K562 treated with DMSO at 1 percent for 24 hours (cell line): ENCODE data around the gene SMARCAL1. TPM values are rescaled to one million over a fixed set of nuclear protein-coding genes. Genes with fewer than 3 reads are reported as not detected.

Source experiments
- total RNA-seq: library from RNA; unstranded; fragments of 300-600 nt; gene quantifications from 2 replicates; pipeline ENCODE4 v1.2.3, GENCODE V29; 2022; ENCODE audit warnings: low read depth; ENCODE audit not compliant: insufficient read depth

Gene SMARCAL1
- 13.4 and 14.5 TPM in 2 replicates for total RNA-seq

DNA sequence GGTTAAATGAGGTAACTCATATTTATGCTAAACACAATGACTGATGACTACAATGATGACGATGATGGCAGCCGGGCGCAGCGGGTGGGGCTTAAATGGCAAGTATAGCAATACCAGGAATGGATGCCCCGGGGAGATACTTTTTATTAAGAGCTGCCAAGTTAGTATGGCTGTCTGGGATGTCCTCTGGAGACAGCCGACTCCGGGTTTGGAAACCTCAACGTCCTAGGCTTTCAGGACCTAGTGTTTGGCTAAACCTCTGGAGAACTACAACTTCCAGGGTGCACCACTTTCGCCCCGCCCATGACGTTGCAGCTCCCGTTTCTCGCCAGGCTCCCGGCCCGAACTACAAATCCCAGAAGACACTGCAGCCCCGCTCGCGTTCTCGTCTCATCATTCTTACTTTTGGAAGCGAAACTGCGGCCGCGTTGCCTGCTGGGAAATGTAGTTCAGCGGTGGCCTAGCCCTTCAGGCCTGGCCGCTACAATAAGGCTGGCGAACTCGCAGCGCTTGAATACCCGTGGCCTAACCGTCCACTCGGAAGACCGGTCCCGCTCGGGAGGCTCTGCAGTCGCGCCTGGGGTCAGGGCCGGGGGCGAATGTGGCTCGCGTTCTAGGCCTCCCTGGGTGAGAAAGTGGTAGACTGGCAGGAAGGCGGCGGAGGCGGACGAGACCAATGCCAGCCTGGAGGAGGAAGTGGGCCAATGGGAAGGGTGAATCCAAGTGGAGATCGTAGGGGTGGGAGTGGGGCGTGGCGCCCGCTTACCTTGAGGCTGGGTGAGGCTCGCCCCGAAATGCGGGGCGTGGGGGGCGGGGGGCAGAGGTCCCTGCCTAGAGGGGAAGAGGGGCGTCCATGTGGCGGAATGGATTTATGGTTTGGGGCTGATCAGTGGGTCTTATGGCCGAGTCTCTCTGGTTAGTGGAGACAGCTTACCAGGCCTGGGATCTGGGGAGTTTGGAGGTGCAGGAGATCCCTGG lies at the start of gene SMARCAL1:
TSS of gene SMARCAL1 (plus strand) at position 463 of the 978 bp plus-strand sequence. CDS start 2,221 bp downstream, outside the sequence.

GRCh38 chr2:216371721-216372702 lies 40.3 kb upstream of the SMARCAL1 start, which contains the start of gene MARCHF4:
Gene MARCHF4, minus strand, starts transcription at chr2:216372483. Its CDS starts 2,223 bp downstream, at chr2:216370260.

DNA sequence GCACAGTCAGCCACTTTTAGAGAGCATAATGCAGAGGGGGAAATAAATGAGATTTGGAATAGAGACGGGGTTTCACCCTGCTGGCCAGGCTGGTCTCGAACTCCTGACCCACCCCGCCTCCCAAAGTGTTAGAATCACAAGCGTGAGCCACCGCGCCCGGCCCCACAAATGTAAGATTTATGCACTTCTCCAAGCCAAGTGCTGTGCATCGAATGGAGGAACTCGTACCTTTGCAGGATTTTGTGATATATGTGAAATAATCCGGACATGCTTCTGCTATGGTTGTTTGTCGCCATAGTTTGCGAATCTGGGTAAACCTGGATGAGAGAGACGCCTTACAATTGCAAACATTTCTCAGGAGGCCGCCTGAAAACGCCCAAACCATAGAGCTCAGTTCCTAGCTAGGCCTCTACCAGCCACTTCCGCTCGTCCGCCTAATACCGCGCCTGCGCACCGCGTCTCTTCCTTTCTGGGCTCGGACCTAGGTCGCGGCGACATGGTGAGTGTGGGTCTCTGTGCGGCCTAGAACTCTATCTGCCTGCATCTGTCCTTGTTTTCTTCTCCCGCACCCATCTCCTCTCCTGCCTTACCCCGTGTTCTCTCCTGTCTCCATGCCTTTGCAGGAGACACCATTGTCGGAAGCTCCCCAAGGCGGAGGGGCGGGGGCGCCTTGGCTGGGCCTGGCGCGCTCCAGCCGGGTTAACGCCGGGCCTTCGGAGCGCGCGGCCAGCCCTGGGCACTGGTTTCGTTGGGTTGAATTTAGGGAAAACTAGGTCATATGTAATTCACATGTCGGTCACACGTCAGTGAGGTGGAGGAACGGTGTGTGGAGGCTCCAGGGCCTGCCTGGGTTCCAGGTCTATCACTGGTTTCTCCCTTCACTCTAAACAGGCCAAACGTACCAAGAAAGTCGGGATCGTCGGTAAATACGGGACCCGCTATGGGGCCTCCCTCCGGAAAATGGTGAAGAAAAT lies 86.4 kb downstream of the SMARCAL1 start, which contains the start of gene RPL37A:
TSS of gene RPL37A (plus strand) at position 466 of the 974 bp plus-strand sequence. CDS start at position 497, 31 bp downstream.

Other genes starting within 250 kb of the SMARCAL1 start
- not detected in 2 replicates for gene MARCHF4, start 40.0 kb upstream of the SMARCAL1 start, total RNA-seq
- gene RPL37A, start 86.4 kb downstream of the SMARCAL1 start, total RNA-seq: 4,404 and 4,706 TPM in 2 replicates
- gene IGFBP2, start 220.9 kb downstream of the SMARCAL1 start, total RNA-seq: not detected in 2 replicates